ENCODE measurements around the gene ZNF860.
"Not testable (repeated sequence)": the region's sequence is repeated elsewhere in the genome, so short reads cannot be mapped to it uniquely, and the experiment has no call there.

Gene ZNF860

DNA sequence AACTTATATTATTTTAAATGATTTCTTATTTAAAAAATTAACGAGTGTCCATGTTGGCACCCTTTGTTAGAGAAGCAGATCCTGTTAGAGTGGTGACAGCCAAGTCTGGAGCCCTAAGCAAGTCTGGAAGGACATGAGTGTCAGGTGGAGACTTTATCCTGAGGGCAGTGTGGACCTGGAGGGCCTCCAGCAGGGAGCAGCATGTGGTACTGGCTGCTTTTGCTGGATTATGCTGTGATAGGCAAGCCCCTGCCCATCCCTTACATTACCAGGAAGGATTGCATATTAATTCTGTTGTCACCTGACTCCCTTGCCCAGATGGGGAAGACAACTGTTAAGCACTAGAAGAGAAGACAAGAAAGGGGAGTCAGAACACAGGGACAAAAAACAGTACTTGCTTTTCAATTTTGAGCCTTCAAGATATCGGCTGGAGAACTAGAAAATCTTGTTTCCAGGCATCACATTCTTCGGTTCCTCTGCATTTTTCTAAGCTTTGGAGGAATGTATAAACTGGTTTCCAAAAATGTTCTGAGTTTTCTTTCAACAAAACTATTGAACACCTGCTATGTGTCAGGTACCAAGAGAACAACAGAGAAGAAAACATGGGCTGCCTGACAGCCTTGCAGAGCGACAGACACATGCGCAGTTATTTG, 22.7 kb downstream of the ZNF860 start:
- Histone ChIP-seq H3K27ac (ENCODE audit: low read depth, low read length) (no peak overlapping the region), H3K9ac (ENCODE audit: low read length) (no peak overlapping the region), H3K27me3 (ENCODE audit: control insufficient read depth, insufficient read depth, low read length) (no peaks in the 10 kb centered on the region), H3K4me1 (ENCODE audit: control insufficient read depth, insufficient read depth, low read length) (no peaks in the 10 kb centered on the region), H3K36me3 (ENCODE audit: control insufficient read depth, insufficient read depth, low read length) (no peaks in the 10 kb centered on the region), H3K4me3 (ENCODE audit: low read length) (no peak overlapping the region)

DNA sequence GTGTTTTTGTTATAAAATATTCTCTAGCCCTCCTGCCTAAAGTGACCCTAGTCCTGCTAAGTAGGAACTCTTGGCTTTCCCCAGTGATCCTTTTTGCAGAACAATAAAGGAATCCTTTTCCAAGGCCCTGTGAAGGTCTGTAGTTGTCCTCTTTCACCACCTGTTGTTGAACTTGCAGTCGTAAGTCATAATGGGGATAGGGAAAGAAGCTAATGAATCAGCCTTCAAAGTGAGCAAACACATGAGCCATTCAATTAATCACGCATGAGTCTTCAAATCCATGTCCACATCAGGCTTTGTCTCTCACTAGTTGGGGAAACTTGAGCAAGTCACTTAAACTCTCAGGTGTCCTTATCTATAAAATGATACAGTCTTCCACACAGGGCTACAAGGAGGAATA, 27.6 kb downstream of the ZNF860 start:
- H3K27ac ChIP-seq (ENCODE audit: low read depth, low read length), result no peak overlapping the region
- H3K4me1 ChIP-seq (ENCODE audit: control insufficient read depth, insufficient read depth, low read length), result no peaks in the 10 kb centered on the region
- no peaks in the 10 kb centered on the region for H3K27me3 ChIP-seq (ENCODE audit: control insufficient read depth, insufficient read depth, low read length)
- H3K9ac ChIP-seq (ENCODE audit: low read length), result no peak overlapping the region
- H3K4me3 ChIP-seq (ENCODE audit: low read length), result no peak overlapping the region
- H3K36me3 ChIP-seq (ENCODE audit: control insufficient read depth, insufficient read depth, low read length), result no peaks in the 10 kb centered on the region

DNA sequence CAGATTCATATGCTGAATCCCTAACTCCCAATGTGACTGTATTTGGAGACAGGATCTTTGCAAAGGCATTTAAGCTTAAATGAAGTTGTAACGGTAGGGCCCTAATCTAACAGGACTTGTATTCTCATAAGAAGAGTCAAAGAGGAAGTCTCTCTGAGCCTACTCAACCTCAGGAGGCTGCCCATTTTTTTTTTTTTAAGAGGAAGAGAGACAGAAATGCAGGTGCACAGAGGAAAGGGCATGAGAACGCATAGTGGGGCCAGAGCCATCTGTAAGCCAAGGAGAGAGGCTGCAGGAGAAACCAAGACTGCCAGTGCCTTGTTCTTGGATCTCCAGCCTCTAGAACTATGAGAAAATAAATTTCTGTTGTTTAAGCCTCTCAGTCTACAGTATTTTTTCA, 28.4 kb downstream of the ZNF860 start:
- H3K4me3 ChIP-seq (ENCODE audit: low read length), result no peak overlapping the region
- no peaks in the 10 kb centered on the region for H3K36me3 ChIP-seq (ENCODE audit: control insufficient read depth, insufficient read depth, low read length)
- H3K4me1 ChIP-seq (ENCODE audit: control insufficient read depth, insufficient read depth, low read length), result no peaks in the 10 kb centered on the region
- no peak overlapping the region for H3K9ac ChIP-seq (ENCODE audit: low read length)
- H3K27me3 ChIP-seq (ENCODE audit: control insufficient read depth, insufficient read depth, low read length), result no peaks in the 10 kb centered on the region
- H3K27ac ChIP-seq (ENCODE audit: low read depth, low read length), result no peak overlapping the region

DNA sequence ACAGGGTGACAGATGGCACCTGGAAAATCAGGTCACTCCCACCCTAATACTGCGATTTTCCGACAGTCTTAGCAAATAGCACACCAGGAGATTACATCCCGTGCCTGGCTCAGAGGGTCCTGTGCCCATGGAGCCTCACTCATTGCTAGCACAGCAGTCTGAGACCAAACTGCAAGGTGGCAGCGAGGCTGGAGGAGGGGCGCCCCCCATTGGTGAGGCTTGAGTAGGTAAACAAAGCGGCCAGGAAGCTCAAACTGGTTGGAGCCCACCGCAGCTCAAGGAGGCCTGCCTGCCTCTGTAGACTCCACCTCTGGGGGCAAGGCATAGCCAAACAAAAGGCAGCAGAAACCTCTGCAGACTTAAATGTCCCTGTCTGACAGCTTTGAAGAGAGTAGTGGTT, 29.1 kb downstream of the ZNF860 start:
- not testable (repeated sequence) for H3K4me1 ChIP-seq (ENCODE audit: control insufficient read depth, insufficient read depth, low read length); H3K27ac ChIP-seq (ENCODE audit: low read depth, low read length); H3K9ac ChIP-seq (ENCODE audit: low read length); H3K4me3 ChIP-seq (ENCODE audit: low read length); H3K27me3 ChIP-seq (ENCODE audit: control insufficient read depth, insufficient read depth, low read length); H3K36me3 ChIP-seq (ENCODE audit: control insufficient read depth, insufficient read depth, low read length)

DNA sequence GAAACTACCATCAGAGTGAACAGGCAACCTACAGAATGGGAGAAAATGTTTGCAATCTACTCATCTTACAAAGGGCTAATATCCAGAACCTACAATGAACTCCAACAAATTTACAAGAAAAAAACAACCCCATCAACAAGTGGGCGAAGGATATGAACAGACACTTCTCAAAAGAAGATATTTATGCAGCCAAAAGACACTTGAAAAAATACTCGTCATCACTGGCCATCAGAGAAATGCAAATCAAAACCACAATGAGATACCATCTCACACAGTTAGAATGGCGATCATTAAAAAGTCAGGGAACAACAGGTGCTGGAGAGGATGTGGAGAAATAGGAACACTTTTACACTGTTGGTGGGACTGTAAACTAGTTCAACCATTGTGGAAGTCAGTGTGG, 34.1 kb downstream of the ZNF860 start:
- H3K27me3 ChIP-seq (ENCODE audit: control insufficient read depth, insufficient read depth, low read length); H3K4me3 ChIP-seq (ENCODE audit: low read length); H3K4me1 ChIP-seq (ENCODE audit: control insufficient read depth, insufficient read depth, low read length); H3K36me3 ChIP-seq (ENCODE audit: control insufficient read depth, insufficient read depth, low read length); H3K27ac ChIP-seq (ENCODE audit: low read depth, low read length); H3K9ac ChIP-seq (ENCODE audit: low read length): not testable (repeated sequence)

DNA sequence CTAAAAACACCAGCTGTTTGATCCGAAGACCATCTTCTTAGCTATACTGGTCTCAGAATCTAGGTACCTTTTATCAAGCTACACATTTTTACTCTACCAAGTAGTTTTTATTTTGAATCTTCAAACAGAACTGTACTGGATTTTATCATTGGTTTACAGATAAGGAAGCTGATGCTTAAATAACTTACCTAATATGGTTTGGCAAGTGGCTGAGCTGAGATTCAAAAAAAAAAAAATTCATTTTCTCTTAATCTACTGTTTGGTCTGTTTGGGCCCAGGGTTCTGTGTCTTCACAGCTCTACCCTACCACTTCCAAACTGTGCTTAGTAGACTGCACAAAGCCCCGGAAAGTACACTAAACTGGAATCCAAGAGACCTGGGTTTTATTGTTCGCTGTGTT, 35.7 kb downstream of the ZNF860 start:
- no peak overlapping the region for H3K9ac ChIP-seq (ENCODE audit: low read length)
- no peak overlapping the region for H3K4me3 ChIP-seq (ENCODE audit: low read length)
- H3K27ac ChIP-seq (ENCODE audit: low read depth, low read length), result no peak overlapping the region
- no peaks in the 10 kb centered on the region for H3K27me3 ChIP-seq (ENCODE audit: control insufficient read depth, insufficient read depth, low read length)
- no peaks in the 10 kb centered on the region for H3K4me1 ChIP-seq (ENCODE audit: control insufficient read depth, insufficient read depth, low read length)
- no peaks in the 10 kb centered on the region for H3K36me3 ChIP-seq (ENCODE audit: control insufficient read depth, insufficient read depth, low read length)

DNA sequence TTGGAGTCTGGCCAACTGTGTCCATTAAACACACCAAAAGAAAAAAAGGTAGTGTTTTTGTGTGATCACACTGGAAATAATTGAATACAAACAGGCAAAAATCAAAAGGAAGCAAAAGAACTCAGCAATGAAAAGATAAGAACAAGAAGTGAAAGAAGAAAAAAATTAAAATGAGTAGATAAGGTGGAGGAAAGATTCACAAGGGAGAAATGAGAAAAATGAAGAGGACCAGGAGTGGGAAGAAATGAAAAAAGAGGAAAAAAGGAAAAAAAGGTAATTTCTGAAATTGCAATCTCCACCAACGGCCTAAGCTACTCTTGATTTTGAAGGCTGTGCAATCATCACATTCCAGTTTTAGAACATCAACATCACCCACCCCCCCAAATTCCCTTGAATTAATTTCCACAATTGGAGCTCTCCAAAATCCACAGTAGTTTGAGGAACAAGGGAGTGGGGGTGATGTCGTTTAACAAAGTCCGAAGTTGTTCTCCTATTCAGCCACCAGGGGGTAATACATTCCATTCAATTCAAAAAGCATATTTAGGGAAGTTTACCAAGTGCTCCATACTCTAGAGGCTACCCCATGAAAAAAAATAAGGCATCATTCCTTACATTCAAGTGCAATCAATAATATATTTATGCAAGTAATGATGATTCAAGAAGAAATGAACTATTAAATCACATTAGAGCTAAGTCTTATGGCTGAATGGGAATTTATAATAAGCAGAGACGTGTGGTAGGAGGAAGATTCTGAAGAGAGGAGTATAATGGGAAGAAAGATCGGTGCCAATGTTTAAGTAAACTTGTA, 37.4 kb downstream of the ZNF860 start:
- H3K4me1 ChIP-seq (ENCODE audit: control insufficient read depth, insufficient read depth, low read length), result no peaks in the 10 kb centered on the region
- no peak overlapping the region for H3K9ac ChIP-seq (ENCODE audit: low read length)
- H3K27me3 ChIP-seq (ENCODE audit: control insufficient read depth, insufficient read depth, low read length), result no peaks in the 10 kb centered on the region
- no peak overlapping the region for H3K4me3 ChIP-seq (ENCODE audit: low read length)
- H3K36me3 ChIP-seq (ENCODE audit: control insufficient read depth, insufficient read depth, low read length), result no peaks in the 10 kb centered on the region
- H3K27ac ChIP-seq (ENCODE audit: low read depth, low read length), result no peak overlapping the region

DNA sequence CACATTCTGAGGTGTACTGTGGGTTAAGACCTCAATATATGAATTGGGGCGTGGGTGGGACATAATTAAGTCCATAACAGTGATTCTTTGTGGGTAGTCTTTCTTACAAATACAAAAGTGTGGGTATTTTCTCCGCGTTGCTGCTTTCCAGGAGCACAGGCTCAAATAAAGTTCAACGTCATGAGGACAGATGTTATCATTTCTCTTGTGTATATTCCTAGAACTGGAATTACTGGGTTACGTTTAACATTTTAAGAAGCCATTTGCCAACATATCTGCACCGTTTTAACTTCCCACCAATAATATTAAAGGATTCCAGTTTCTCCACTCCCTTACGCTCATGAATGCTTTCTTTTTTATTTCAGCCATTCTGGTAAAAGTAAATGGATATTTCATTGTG, 39.6 kb downstream of the ZNF860 start:
- H3K36me3 ChIP-seq (ENCODE audit: control insufficient read depth, insufficient read depth, low read length), result no peaks in the 10 kb centered on the region
- H3K27me3 ChIP-seq (ENCODE audit: control insufficient read depth, insufficient read depth, low read length), result no peaks in the 10 kb centered on the region
- no peaks in the 10 kb centered on the region for H3K4me1 ChIP-seq (ENCODE audit: control insufficient read depth, insufficient read depth, low read length)
- no peak overlapping the region for H3K4me3 ChIP-seq (ENCODE audit: low read length)
- H3K27ac ChIP-seq (ENCODE audit: low read depth, low read length), result no peak overlapping the region
- no peak overlapping the region for H3K9ac ChIP-seq (ENCODE audit: low read length)

DNA sequence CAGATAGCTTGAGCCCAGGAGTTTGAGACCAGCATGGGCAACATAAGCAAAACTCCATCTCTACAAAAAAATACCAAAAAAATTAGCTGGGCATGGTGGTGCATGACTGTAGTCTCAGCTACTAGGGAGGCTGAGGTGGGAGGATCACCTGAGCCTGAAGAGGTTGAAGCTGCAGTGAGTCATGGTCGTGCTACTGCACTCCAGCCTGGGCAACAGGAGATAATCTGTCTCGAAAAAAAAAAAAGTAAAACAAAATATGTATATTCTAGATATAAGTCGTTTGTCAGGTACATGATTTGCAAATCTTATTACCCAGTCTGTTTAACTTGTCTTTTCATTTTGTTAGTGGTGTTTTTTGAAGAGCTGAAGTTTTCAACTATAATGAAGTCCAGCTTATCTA, 40.2 kb downstream of the ZNF860 start:
- Histone ChIP-seq H3K27me3 (ENCODE audit: control insufficient read depth, insufficient read depth, low read length) (no peaks in the 10 kb centered on the region), H3K9ac (ENCODE audit: low read length) (no peak overlapping the region), H3K4me1 (ENCODE audit: control insufficient read depth, insufficient read depth, low read length) (no peaks in the 10 kb centered on the region), H3K36me3 (ENCODE audit: control insufficient read depth, insufficient read depth, low read length) (no peaks in the 10 kb centered on the region), H3K4me3 (ENCODE audit: low read length) (no peak overlapping the region), H3K27ac (ENCODE audit: low read depth, low read length) (no peak overlapping the region)

DNA sequence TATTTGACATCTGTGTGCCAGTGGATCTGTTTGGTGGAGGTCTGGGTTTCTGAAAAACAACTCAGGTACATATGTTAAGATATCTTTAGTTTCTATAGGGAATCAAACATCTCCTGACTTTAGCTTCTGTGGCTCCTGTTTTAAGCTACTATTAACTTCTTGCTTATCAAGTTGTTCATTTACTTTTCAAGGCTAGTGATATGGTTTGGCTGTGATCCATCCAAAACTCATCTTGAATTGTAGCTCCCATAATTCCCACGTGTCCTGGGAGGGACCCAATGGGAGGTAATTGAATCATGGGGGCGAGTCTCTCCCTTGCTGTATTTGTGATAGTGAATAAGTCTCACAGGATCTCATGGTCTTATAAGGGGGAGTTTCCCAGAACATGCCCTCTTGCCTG, 41.4 kb downstream of the ZNF860 start:
- Histone ChIP-seq H3K9ac (ENCODE audit: low read length) (no peak overlapping the region), H3K4me1 (ENCODE audit: control insufficient read depth, insufficient read depth, low read length) (no peaks in the 10 kb centered on the region), H3K27ac (ENCODE audit: low read depth, low read length) (no peak overlapping the region), H3K36me3 (ENCODE audit: control insufficient read depth, insufficient read depth, low read length) (no peaks in the 10 kb centered on the region), H3K27me3 (ENCODE audit: control insufficient read depth, insufficient read depth, low read length) (no peaks in the 10 kb centered on the region), H3K4me3 (ENCODE audit: low read length) (no peak overlapping the region)

DNA sequence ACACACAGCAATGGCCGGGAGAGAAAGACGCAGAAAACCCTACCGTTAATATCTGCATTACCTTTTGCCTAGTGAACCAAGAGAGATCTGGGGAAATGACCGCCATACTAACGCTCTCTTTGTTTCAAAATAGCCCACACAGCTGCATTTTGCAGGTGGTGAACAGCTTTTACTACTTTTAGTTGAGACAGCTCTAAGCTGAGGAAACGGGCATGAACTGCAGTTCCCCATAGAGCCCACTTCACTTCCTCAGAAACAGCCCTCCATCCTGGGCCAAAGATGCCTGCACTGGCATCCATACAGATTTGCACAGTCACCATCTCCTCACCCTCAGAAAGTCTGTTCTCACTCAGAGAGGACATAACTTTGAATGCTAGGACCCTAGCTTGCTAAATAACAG, 45.0 kb downstream of the ZNF860 start:
- H3K36me3 ChIP-seq (ENCODE audit: control insufficient read depth, insufficient read depth, low read length), result no peaks in the 10 kb centered on the region
- H3K27ac ChIP-seq (ENCODE audit: low read depth, low read length), result no peak overlapping the region
- no peaks in the 10 kb centered on the region for H3K4me1 ChIP-seq (ENCODE audit: control insufficient read depth, insufficient read depth, low read length)
- H3K4me3 ChIP-seq (ENCODE audit: low read length), result no peak overlapping the region
- no peaks in the 10 kb centered on the region for H3K27me3 ChIP-seq (ENCODE audit: control insufficient read depth, insufficient read depth, low read length)
- no peak overlapping the region for H3K9ac ChIP-seq (ENCODE audit: low read length)

DNA sequence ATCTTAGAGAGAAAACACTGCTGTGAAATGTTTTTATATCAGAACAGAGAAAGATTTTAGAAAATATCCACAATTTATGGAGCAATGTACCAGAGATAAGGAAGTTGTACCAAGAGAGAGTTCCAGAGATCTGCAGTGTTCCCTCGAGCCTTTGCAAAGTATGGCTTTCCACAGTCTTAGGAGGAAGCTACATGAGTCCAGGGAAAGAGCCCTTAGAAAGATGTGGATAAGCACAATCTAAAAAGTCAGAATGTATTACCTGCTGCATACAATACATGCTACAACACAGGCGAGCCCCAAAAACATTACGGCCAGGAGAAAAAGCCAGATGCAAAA, 56.4 kb downstream of the ZNF860 start:
- H3K4me1 ChIP-seq (ENCODE audit: control insufficient read depth, insufficient read depth, low read length), result no peaks in the 10 kb centered on the region
- no peaks in the 10 kb centered on the region for H3K27me3 ChIP-seq (ENCODE audit: control insufficient read depth, insufficient read depth, low read length)
- H3K9ac ChIP-seq (ENCODE audit: low read length), result no peak overlapping the region
- no peaks in the 10 kb centered on the region for H3K36me3 ChIP-seq (ENCODE audit: control insufficient read depth, insufficient read depth, low read length)
- H3K27ac ChIP-seq (ENCODE audit: low read depth, low read length), result no peak overlapping the region
- H3K4me3 ChIP-seq (ENCODE audit: low read length), result no peak overlapping the region

DNA sequence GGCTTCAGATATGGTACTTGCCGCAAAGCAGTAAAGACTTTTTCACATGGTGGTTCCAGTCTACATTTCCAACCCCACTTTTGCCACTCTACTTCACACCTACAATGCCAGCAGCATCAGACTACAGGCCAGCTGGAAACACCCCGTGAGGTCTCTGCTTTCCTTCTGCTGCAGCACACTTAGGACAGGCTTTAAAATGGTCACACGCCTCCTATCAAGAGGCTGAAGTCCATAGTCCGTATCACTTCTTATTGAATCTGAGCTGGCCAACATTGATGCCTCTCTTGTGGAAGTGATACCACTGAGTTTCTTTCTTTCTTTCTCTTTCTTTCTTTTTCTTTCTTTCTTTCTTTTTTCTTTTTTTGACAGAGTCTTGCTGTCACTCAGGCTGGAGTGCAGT, 59.8 kb downstream of the ZNF860 start:
- Histone ChIP-seq H3K36me3 (ENCODE audit: control insufficient read depth, insufficient read depth, low read length) (no peaks in the 10 kb centered on the region), H3K9ac (ENCODE audit: low read length) (no peak overlapping the region), H3K4me1 (ENCODE audit: control insufficient read depth, insufficient read depth, low read length) (peaks cover 3% of the 10 kb centered on the region), H3K27ac (ENCODE audit: low read depth, low read length) (no peak overlapping the region), H3K27me3 (ENCODE audit: control insufficient read depth, insufficient read depth, low read length) (no peaks in the 10 kb centered on the region), H3K4me3 (ENCODE audit: low read length) (no peak overlapping the region)

Data from rectal smooth muscle tissue (tissue), 1 donor.